H1 (cell line): Measurements from ENCODE around the gene TNNC1. TPM values are rescaled to one million over a fixed set of nuclear protein-coding genes. Genes with fewer than 3 reads are reported as not detected.
A peak's percentile ranks its signal among the peaks of the same experiment; 100 is the strongest.

Experiments
- ASH2L ChIP-seq: fragments of 200-600, 300-600 bp; sonication (generic); IDR thresholded peaks from one replicate; pipeline ENCODE4 v1.7.1; 2017; ENCODE audit warnings: low read length
- CBX5 ChIP-seq: fragments of 300-800, 300-1000 bp; sonication (generic); IDR thresholded peaks from 2 replicates; pipeline ENCODE4 v1.7.1; 2016; ENCODE audit warnings: antibody characterized with exemption, low read length, low read depth
- CBX8 ChIP-seq: fragments of 300-800, 300-1000 bp; sonication (generic); IDR thresholded peaks from 2 replicates; pipeline ENCODE4 v1.7.1; 2016; ENCODE audit warnings: low read depth, low read length, borderline replicate concordance
- EGR1 ChIP-seq: IDR thresholded peaks from 2 replicates; pipeline ENCODE4 v1.6.1; 2011; ENCODE audit warnings: low read depth, low read length, borderline replicate concordance
- EP300 ChIP-seq, 2 experiments: IDR thresholded peaks; 1 replicate in 1 of 2; 2 replicates in 1 of 2; pipeline ENCODE4 v1.6.1; 2011 to 2012; ENCODE audit warnings: low read depth in 2 of 2, low read length in 2 of 2, mild to moderate bottlenecking in 2 of 2, borderline replicate concordance in 1 of 2, inconsistent platforms in 1 of 2, moderate library complexity in 1 of 2
- EZH2 ChIP-seq: fragments of 200-600 bp; sonication (generic); IDR thresholded peaks from 2 replicates; pipeline ENCODE4 v1.7.1; 2012; ENCODE audit warnings: low read depth, mild to moderate bottlenecking, moderate library complexity, low read length, inconsistent platforms; ENCODE audit not compliant: severe bottlenecking
- HDAC2 ChIP-seq, 2 experiments: fragments of 300-600 bp in 1 of 2; sonication (generic) in 1 of 2; IDR thresholded peaks; 2 replicates each; pipeline ENCODE4 v1.6.1; 2011 to 2012; ENCODE audit warnings: low read depth in 2 of 2, low read length in 2 of 2, mild to moderate bottlenecking in 2 of 2, moderate library complexity in 2 of 2, borderline replicate concordance in 1 of 2, inconsistent platforms in 1 of 2
- HDAC6 ChIP-seq: IDR thresholded peaks from one replicate; pipeline ENCODE4 v1.7.1; 2012; ENCODE audit warnings: low read depth, mild to moderate bottlenecking, inconsistent platforms, low read length, moderate library complexity
- JUN ChIP-seq: IDR thresholded peaks from 2 replicates; pipeline ENCODE4 v1.6.1; 2011; ENCODE audit warnings: low read depth, mild to moderate bottlenecking, improper control_type of control experiment, low read length
- JUND ChIP-seq: IDR thresholded peaks from 2 replicates; pipeline ENCODE4 v1.6.1; 2011; ENCODE audit warnings: mild to moderate bottlenecking, improper control_type of control experiment, low read length
- KDM1A ChIP-seq: fragments of 200-600, 300-600 bp; sonication (generic); IDR thresholded peaks from 2 replicates; pipeline ENCODE4 v1.7.1; 2016; ENCODE audit warnings: mild to moderate bottlenecking, low read length, borderline replicate concordance
- PHF8 ChIP-seq: fragments of 200-600 bp; sonication (generic); conservative IDR thresholded peaks from 2 replicates; pipeline ENCODE4 v1.7.1; 2012; ENCODE audit warnings: low read depth, mild to moderate bottlenecking, inconsistent platforms, low read length, moderate library complexity
- POLR2A ChIP-seq, 2 experiments: IDR thresholded peaks; 1 replicate in 1 of 2; 2 replicates in 1 of 2; pipeline ENCODE4 v1.6.1; 2011; ENCODE audit warnings: low read depth in 2 of 2, low read length in 2 of 2, mild to moderate bottlenecking in 2 of 2; ENCODE audit errors: control extremely low read depth in 1 of 2
- POLR2AphosphoS5 ChIP-seq: IDR thresholded peaks from 2 replicates; pipeline ENCODE4 v1.6.1; 2011; ENCODE audit warnings: low read depth, low read length
- POU5F1 ChIP-seq: IDR thresholded peaks from 2 replicates; pipeline ENCODE4 v1.6.1; 2011; ENCODE audit warnings: low read depth, mild to moderate bottlenecking, low read length, moderate library complexity
- RAD21 ChIP-seq, 2 experiments: IDR thresholded peaks in 1 of 2; conservative IDR thresholded peaks in 1 of 2; 2 replicates each; pipeline ENCODE4 v1.6.1; 2011; ENCODE audit warnings: low read depth in 2 of 2, low read length in 2 of 2, improper control_type of control experiment in 1 of 2, inconsistent platforms in 1 of 2, mild to moderate bottlenecking in 1 of 2, moderate library complexity in 1 of 2
- SIN3A ChIP-seq, 2 experiments: IDR thresholded peaks in 1 of 2; conservative IDR thresholded peaks in 1 of 2; 2 replicates each; pipeline ENCODE4 v1.6.1; 2011 to 2012; ENCODE audit warnings: low read length in 2 of 2, improper control_type of control experiment in 1 of 2, low read depth in 1 of 2, mild to moderate bottlenecking in 1 of 2
- SIX5 ChIP-seq: IDR thresholded peaks from 2 replicates; pipeline ENCODE4 v1.6.1; 2011; ENCODE audit warnings: mild to moderate bottlenecking, low read depth, low read length
- SUZ12 ChIP-seq: fragments of 200-600 bp; sonication (generic); IDR thresholded peaks from 2 replicates; pipeline ENCODE4 v1.6.1; 2012; ENCODE audit warnings: mild to moderate bottlenecking, inconsistent platforms, low read length, moderate library complexity, mixed read lengths
- TAF7 ChIP-seq: optimal IDR thresholded peaks from 2 replicates; pipeline ENCODE3; 2011; ENCODE audit warnings: low read depth, mild to moderate bottlenecking, inconsistent platforms, low read length, moderate library complexity, borderline replicate concordance
- ZNF274 ChIP-seq: IDR thresholded peaks from 2 replicates; pipeline ENCODE4 v1.7.0; 2012; ENCODE audit warnings: low read length, borderline replicate concordance; ENCODE audit errors: extremely low read depth
- polyA plus RNA-seq, 7 experiments: library from polyadenylated mRNA; depleted of rRNA in 3 of 7; stranded (reverse) in 5 of 7; unstranded in 2 of 7; fragments of >200 nt in 5 of 7; fragments of 200-250 nt in 2 of 7; gene quantifications; 1 replicate in 5 of 7; 2 replicates in 1 of 7; 4 replicates in 1 of 7; pipeline versions ENCODE4 v1.2.1 to v1.2.3, GENCODE V29; 2011 to 2013; ENCODE audit warnings: missing spikeins in 2 of 7, mixed read lengths in 2 of 7
- total RNA-seq: library from RNA; stranded (reverse); fragmentation: NEBNext Ultra II Directional; extraction: Animal tissue kit (Norgen Biotek cat#: 25700); gene quantifications from 2 replicates; pipeline ENCODE4 v1.2.1, GENCODE V29; 2021
- TF ChIP-seq, protein P1 (sequence below): IDR thresholded peaks from 2 replicates; pipeline ENCODE4 v1.6.1; 2012; ENCODE audit warnings: inconsistent platforms

The TNNC1 gene
- total and polyA plus RNA-seq, 2 of the 8 experiments (the other 6 are each of a cell fraction or from before 2014, with no cell fraction given): 5.8 to 16.4 TPM

GRCh38 chr3:52444860-52445793 is 8.7 kb downstream of the TNNC1 start, which contains the start of gene SEMA3G (continued):
- TF ChIP-seq EGR1 (no peak), POLR2A (IDR thresholded peaks at IDR 0.05; ENCODE audit: control extremely low read depth in 1 of 2, low read depth in 2 of 2, low read length in 2 of 2) (peak in 1 of 2 experiments; percentile 71; a peak in 2 of 3 replicates), JUND (no peak), RAD21 (IDR thresholded peaks at IDR 0.05 in 1 of 2, conservative IDR thresholded peaks at IDR 0.05 in 1 of 2; ENCODE audit: low read depth in 2 of 2, low read length in 2 of 2) (peak in 1 of 2 experiments; percentile 33; a peak in 2 of 4 replicates), TAF7 (peak; percentile 42), ZNF274 (no peak), JUN (no peak), SIX5 (no peak), KDM1A (0 out of 2 replicates have a peak, but pooled peaks have one; percentile 31), POLR2AphosphoS5 (peak; percentile 69), ASH2L (no peak), EZH2 (no peak), SIN3A (conservative IDR thresholded peaks at IDR 0.05 in 1 of 2, IDR thresholded peaks at IDR 0.05 in 1 of 2; ENCODE audit: low read depth in 1 of 2, low read length in 2 of 2) (no peak), HDAC6 (no peak), HDAC2 (IDR thresholded peaks at IDR 0.05; ENCODE audit: borderline replicate concordance in 1 of 2, low read depth in 2 of 2, low read length in 2 of 2) (no peak), CBX5 (no peak), EP300 (IDR thresholded peaks at IDR 0.05; ENCODE audit: borderline replicate concordance in 1 of 2, low read depth in 2 of 2, low read length in 2 of 2) (no peak), CBX8 (no peak), POU5F1 (no peak), PHF8 (no peak), SUZ12 (no peak)
- TF ChIP-seq, protein P1, sequence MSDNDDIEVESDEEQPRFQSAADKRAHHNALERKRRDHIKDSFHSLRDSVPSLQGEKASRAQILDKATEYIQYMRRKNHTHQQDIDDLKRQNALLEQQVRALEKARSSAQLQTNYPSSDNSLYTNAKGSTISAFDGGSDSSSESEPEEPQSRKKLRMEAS: peak; percentile 57; the same call in 1 of the 2 replicates
